ENCODE measurements around the gene TDRD5. TPM values are rescaled to one million over a fixed set of nuclear protein-coding genes. Genes with fewer than 3 reads are reported as not detected.
"Not testable (repeated sequence)": the region's sequence is repeated elsewhere in the genome, so short reads cannot be mapped to it uniquely, and the experiment has no call there.

Gene TDRD5
- total RNA-seq, 1 donor from 2014 or later: not detected

DNA sequence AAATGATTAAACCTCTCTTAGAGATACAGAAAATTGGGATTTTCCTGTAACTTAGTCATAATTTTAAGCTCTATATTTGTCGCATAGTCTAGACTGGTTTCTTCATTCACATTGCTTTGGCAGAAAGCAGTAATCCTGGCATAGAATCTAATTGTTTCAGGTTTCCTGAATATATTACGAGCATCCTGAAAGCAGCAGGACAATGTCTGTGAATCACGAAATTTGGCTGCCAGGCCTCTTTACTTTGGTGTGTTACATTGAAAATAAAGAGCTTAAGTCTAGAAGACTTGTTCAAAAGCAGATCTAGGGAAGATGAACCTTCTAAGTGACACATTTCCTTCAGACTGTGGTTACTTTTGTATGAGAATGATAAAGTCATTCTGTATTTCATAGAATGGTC is 72.2 kb downstream of the TDRD5 start:
- Histone ChIP-seq H2AFZ (ENCODE audit: low read depth, low read length) (no peak overlapping the region), H3K9ac (ENCODE audit: low read length) (no peak overlapping the region), H3K4me1 (ENCODE audit: insufficient read depth, low read length) (no peaks in the 10 kb centered on the region), H3K27ac (ENCODE audit: low read depth, low read length) (no peak overlapping the region), H3K79me2 (ENCODE audit: insufficient read depth, low read length) (no peaks in the 10 kb centered on the region), H3K4me2 (ENCODE audit: low read length) (no peak overlapping the region), H3K4me3 (ENCODE audit: insufficient read depth, low read depth, low read length) (no peak overlapping the region), H4K20me1 (ENCODE audit: insufficient read depth, low read length) (no peaks in the 10 kb centered on the region), H3K27me3 (ENCODE audit: insufficient read depth, low read length) (no peaks in the 10 kb centered on the region), H3K9me3 (ENCODE audit: insufficient read depth, low read depth, low read length) (no peaks in the 10 kb centered on the region), H3K36me3 (ENCODE audit: insufficient read depth, low read length) (no peaks in the 10 kb centered on the region)
- H3K36me3 Mint-ChIP-seq (ENCODE audit: low read depth, unreplicated experiment): no peaks in the 10 kb centered on the region
- DNase-seq (ENCODE audit: low read depth): no peak
- H3K4me3 Mint-ChIP-seq (ENCODE audit: unreplicated experiment): no peak overlapping the region
- H3K27ac Mint-ChIP-seq (ENCODE audit: unreplicated experiment): no peak overlapping the region
- TF ChIP-seq EZH2 (IDR thresholded peaks at IDR 0.05; ENCODE audit: insufficient read depth, low read length): no peak
- TF ChIP-seq, protein P1, sequence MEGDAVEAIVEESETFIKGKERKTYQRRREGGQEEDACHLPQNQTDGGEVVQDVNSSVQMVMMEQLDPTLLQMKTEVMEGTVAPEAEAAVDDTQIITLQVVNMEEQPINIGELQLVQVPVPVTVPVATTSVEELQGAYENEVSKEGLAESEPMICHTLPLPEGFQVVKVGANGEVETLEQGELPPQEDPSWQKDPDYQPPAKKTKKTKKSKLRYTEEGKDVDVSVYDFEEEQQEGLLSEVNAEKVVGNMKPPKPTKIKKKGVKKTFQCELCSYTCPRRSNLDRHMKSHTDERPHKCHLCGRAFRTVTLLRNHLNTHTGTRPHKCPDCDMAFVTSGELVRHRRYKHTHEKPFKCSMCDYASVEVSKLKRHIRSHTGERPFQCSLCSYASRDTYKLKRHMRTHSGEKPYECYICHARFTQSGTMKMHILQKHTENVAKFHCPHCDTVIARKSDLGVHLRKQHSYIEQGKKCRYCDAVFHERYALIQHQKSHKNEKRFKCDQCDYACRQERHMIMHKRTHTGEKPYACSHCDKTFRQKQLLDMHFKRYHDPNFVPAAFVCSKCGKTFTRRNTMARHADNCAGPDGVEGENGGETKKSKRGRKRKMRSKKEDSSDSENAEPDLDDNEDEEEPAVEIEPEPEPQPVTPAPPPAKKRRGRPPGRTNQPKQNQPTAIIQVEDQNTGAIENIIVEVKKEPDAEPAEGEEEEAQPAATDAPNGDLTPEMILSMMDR (IDR thresholded peaks at IDR 0.05; ENCODE audit: insufficient read depth, low read depth, low read length): no peak
- no peaks in the 10 kb centered on the region for H3K9me3 Mint-ChIP-seq (ENCODE audit: unreplicated experiment)
- no peaks in the 10 kb centered on the region for H3K4me1 Mint-ChIP-seq (ENCODE audit: low read depth, unreplicated experiment)
- H3K27me3 Mint-ChIP-seq (ENCODE audit: low read depth, unreplicated experiment): no peaks in the 10 kb centered on the region
- no peak for FAIRE-seq

DNA sequence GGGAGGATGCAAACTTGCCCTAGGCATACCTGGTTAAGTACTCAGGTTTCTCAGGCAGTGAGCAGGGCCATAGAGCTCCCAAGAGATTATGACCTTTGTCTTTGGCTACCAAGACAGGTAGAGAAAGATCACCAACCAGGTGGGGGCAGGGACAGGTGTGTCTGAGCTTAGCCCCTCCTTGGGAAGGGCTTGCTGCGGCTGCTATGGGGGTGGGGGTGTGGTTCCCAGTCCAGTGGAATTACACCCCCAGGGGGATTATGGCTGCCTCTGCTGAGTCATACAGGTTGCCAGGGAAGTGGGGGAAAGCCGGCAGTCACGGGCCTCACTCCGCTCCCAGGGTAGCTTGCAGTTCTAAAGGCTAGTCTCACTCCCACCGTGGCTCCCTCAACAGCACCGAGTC is 86.2 kb downstream of the TDRD5 start:
- no peak overlapping the region for H3K9ac ChIP-seq (ENCODE audit: low read length)
- Mint-ChIP-seq H3K27ac (ENCODE audit: unreplicated experiment) (no peak overlapping the region), H3K36me3 (ENCODE audit: low read depth, unreplicated experiment) (no peaks in the 10 kb centered on the region)

DNA sequence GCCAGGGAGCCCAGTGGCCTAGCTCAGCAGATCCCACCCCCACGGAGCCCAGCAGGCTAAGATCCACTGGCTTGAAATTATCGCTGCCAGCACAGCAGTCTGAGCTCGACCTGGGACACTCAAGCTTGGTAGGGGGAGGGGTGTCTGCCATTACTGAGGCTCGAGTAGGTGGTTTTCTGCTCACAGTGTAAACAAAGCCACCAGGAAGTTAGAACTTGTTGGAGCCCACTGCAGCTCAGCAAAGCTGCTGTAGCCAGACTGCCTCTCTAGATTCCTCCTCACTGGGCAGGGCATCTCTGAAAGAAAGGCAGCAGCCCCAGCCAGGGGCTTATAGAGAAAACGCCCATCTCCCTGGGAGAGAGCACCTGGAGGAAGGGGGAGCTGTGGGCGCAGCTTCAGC is 102.9 kb downstream of the TDRD5 start:
- not testable (repeated sequence) for H3K9ac ChIP-seq (ENCODE audit: low read length); H2AFZ ChIP-seq (ENCODE audit: low read depth, low read length); H3K4me3 ChIP-seq (ENCODE audit: insufficient read depth, low read depth, low read length); H3K36me3 ChIP-seq (ENCODE audit: insufficient read depth, low read length); H3K27ac ChIP-seq (ENCODE audit: low read depth, low read length); H3K4me3 Mint-ChIP-seq (ENCODE audit: unreplicated experiment); H3K36me3 Mint-ChIP-seq (ENCODE audit: low read depth, unreplicated experiment); DNase-seq (ENCODE audit: low read depth); H3K27ac Mint-ChIP-seq (ENCODE audit: unreplicated experiment); H3K4me1 Mint-ChIP-seq (ENCODE audit: low read depth, unreplicated experiment); FAIRE-seq; H4K20me1 ChIP-seq (ENCODE audit: insufficient read depth, low read length); H3K4me2 ChIP-seq (ENCODE audit: low read length); H3K79me2 ChIP-seq (ENCODE audit: insufficient read depth, low read length); H3K27me3 ChIP-seq (ENCODE audit: insufficient read depth, low read length); H3K9me3 ChIP-seq (ENCODE audit: insufficient read depth, low read depth, low read length); H3K4me1 ChIP-seq (ENCODE audit: insufficient read depth, low read length)
- Mint-ChIP-seq H3K27me3 (ENCODE audit: low read depth, unreplicated experiment) (peaks cover 12% of the 10 kb centered on the region), H3K9me3 (ENCODE audit: unreplicated experiment) (peaks cover 11% of the 10 kb centered on the region)

More for the DNA sequence above, 86.2 kb downstream of the TDRD5 start:
- H3K9me3 ChIP-seq (ENCODE audit: insufficient read depth, low read depth, low read length): no peaks in the 10 kb centered on the region
- no peaks in the 10 kb centered on the region for H3K27me3 ChIP-seq (ENCODE audit: insufficient read depth, low read length)
- H2AFZ ChIP-seq (ENCODE audit: low read depth, low read length): no peak overlapping the region
- H3K4me1 Mint-ChIP-seq (ENCODE audit: low read depth, unreplicated experiment): no peaks in the 10 kb centered on the region
- no peak for FAIRE-seq
- no peaks in the 10 kb centered on the region for H3K79me2 ChIP-seq (ENCODE audit: insufficient read depth, low read length)
- no peaks in the 10 kb centered on the region for H4K20me1 ChIP-seq (ENCODE audit: insufficient read depth, low read length)
- no peaks in the 10 kb centered on the region for H3K36me3 ChIP-seq (ENCODE audit: insufficient read depth, low read length)
- peaks cover 5% of the 10 kb centered on the region for H3K9me3 Mint-ChIP-seq (ENCODE audit: unreplicated experiment)
- no peak overlapping the region for H3K4me3 ChIP-seq (ENCODE audit: insufficient read depth, low read depth, low read length)
- no peak for TF ChIP-seq EZH2 (IDR thresholded peaks at IDR 0.05; ENCODE audit: insufficient read depth, low read length)
- TF ChIP-seq, protein P1 (IDR thresholded peaks at IDR 0.05; ENCODE audit: insufficient read depth, low read depth, low read length): no peak
- DNase-seq (ENCODE audit: low read depth): no peak
- H3K4me2 ChIP-seq (ENCODE audit: low read length): no peak overlapping the region
- H3K4me3 Mint-ChIP-seq (ENCODE audit: unreplicated experiment): no peak overlapping the region
- H3K4me1 ChIP-seq (ENCODE audit: insufficient read depth, low read length): no peaks in the 10 kb centered on the region
- H3K27ac ChIP-seq (ENCODE audit: low read depth, low read length): no peak overlapping the region
- no peaks in the 10 kb centered on the region for H3K27me3 Mint-ChIP-seq (ENCODE audit: low read depth, unreplicated experiment)
